ENCODE data around the gene DNASE1L3.

DNA sequence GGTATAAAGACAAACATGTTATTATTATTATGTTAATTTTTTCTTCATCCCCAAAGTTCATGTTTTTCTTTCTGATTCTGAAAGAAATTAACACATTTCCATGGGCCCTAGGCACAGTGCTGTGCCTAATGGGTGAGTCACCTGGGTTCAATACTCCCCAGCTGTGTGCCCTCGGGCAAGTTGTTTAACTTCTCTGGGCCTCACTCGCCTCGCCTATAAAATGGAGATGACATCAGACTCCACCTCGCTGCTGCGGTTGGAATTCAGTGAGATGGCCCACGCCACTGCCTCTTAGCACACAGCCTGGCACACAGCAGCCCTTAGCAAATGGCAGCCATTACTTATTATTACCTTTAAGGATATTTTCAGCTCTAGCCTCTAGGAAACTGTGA, 22.6 kb downstream of the DNASE1L3 start:
- TF ChIP-seq CEBPB (IDR thresholded peaks at IDR 0.05) (no peak), POLR2A (IDR thresholded peaks at IDR 0.05; ENCODE audit: low read length) (no peak), CTCF (IDR thresholded peaks at IDR 0.05) (no peak), GATA3 (IDR thresholded peaks at IDR 0.05; ENCODE audit: borderline replicate concordance) (no peak), JUN (IDR thresholded peaks at IDR 0.05) (no peak), MAX (IDR thresholded peaks at IDR 0.05) (no peak), EP300 (IDR thresholded peaks at IDR 0.05) (no peak)

All from A549 (cell line).